Raji (cell line): ENCODE data around the gene FGD4.

ENCODE experiments used
- POLR2A ChIP-seq: IDR thresholded peaks from 2 replicates; pipeline ENCODE4 v1.6.1; 2011; ENCODE audit warnings: low read depth, low read length, control low read depth; ENCODE audit not compliant: insufficient read depth

FGD4 gene

GRCh38 chr12:32444895-32445294 is 45.5 kb downstream of the FGD4 start:
- no peak for TF ChIP-seq POLR2A

GRCh38 chr12:32445356-32445755 is 46.0 kb downstream of the FGD4 start:
- no peak for TF ChIP-seq POLR2A

- no peak for TF ChIP-seq POLR2A
Measured at GRCh38 chr12:32446316-32447119, 47.2 kb downstream of the FGD4 start.

GRCh38 chr12:32448586-32448985 is 49.2 kb downstream of the FGD4 start:
- no peak for TF ChIP-seq POLR2A

- no peak for TF ChIP-seq POLR2A
Measured at GRCh38 chr12:32450363-32450762, 51.0 kb downstream of the FGD4 start.

- no peak for TF ChIP-seq POLR2A
Measured at GRCh38 chr12:32450768-32451167, 51.4 kb downstream of the FGD4 start.

GRCh38 chr12:32451816-32452215 is 52.5 kb downstream of the FGD4 start:
- no peak for TF ChIP-seq POLR2A

- TF ChIP-seq POLR2A: no peak
Measured at GRCh38 chr12:32454075-32454474, 54.7 kb downstream of the FGD4 start.

- no peak for TF ChIP-seq POLR2A
Measured at GRCh38 chr12:32454866-32455265, 55.5 kb downstream of the FGD4 start.

GRCh38 chr12:32455607-32456071 is 56.3 kb downstream of the FGD4 start:
- no peak for TF ChIP-seq POLR2A

GRCh38 chr12:32457251-32458025 is 58.1 kb downstream of the FGD4 start:
- no peak for TF ChIP-seq POLR2A

- TF ChIP-seq POLR2A: no peak
Measured at GRCh38 chr12:32460638-32461037, 61.3 kb downstream of the FGD4 start.

- TF ChIP-seq POLR2A: no peak
Measured at GRCh38 chr12:32462908-32463307, 63.5 kb downstream of the FGD4 start.

GRCh38 chr12:32466187-32466586 is 66.8 kb downstream of the FGD4 start:
- no peak for TF ChIP-seq POLR2A

- TF ChIP-seq POLR2A: no peak
Measured at GRCh38 chr12:32466986-32467711, 67.8 kb downstream of the FGD4 start.

GRCh38 chr12:32467959-32468863 is 68.9 kb downstream of the FGD4 start:
- TF ChIP-seq POLR2A: no peak
